Measurements from ENCODE around the gene CORO2B. TPM values are rescaled to one million over a fixed set of nuclear protein-coding genes. Genes with fewer than 3 reads are reported as not detected.
A peak's percentile ranks its signal among the peaks of the same experiment; 100 is the strongest.

CORO2B gene
- total and polyA plus RNA-seq, 2 experiments from 2014 or later, result 2.9 to 3.0 TPM

DNA sequence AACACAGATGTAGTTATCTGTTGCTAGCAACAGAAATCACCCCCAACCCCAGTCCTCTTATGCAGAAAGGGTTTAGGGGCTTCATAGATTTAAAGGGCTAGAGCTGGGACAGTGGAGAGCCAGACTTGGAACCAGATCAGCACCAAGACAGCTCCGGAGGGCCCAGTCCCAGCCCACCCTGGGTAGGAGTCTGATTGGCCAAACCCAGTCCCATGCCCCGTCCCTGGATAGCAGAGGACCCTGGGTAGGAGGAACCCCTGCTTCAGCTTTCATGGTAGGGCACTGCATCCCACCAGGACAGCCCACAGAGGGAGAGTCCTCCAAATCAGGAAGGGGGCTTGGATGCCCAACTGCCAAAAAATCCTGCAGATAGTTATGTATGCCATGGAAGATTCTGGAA is 103.0 kb downstream of the CORO2B start:
- Histone ChIP-seq H3K36me3 (no peaks in the 10 kb centered on the region), H3K4me1 (ENCODE audit: low read depth) (peaks cover 43% of the 10 kb centered on the region), H3K9me3 (ENCODE audit: low read depth) (no peaks in the 10 kb centered on the region), H3K27me3 (no peaks in the 10 kb centered on the region), H3K4me3 (no peak overlapping the region), H3K27ac (no peak overlapping the region)
- no peak for DNase-seq (ENCODE audit: low read depth in 1 of 2, low spot score in 1 of 2)
- no peak for TF ChIP-seq CTCF (IDR thresholded peaks at IDR 0.05; ENCODE audit: low read depth, low read length)

DNA sequence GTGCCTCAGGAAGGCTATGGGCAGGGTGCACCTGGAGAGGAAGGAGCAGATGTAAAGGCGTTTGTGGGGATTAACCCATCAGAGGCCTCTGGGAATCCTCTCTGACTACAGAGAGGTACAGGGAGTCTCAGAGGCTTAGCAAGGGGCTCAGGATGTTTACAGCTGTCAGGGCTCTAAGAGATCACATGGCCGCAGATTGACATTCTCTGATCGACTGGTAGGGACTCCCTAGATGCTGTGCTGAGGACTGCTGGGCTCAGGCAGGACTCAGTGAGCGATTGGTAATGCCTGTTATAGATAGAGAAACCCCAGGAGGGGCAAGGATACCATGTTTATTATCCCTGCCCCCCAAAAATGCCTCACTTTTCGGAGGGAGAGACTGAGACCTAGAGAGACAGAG is 103.5 kb downstream of the CORO2B start:
- TF ChIP-seq CTCF (IDR thresholded peaks at IDR 0.05; ENCODE audit: low read depth, low read length), result no peak
- H3K27ac ChIP-seq, result peak overlapping the region; percentile 42
- no peak for DNase-seq (ENCODE audit: low read depth in 1 of 2, low spot score in 1 of 2)

DNA sequence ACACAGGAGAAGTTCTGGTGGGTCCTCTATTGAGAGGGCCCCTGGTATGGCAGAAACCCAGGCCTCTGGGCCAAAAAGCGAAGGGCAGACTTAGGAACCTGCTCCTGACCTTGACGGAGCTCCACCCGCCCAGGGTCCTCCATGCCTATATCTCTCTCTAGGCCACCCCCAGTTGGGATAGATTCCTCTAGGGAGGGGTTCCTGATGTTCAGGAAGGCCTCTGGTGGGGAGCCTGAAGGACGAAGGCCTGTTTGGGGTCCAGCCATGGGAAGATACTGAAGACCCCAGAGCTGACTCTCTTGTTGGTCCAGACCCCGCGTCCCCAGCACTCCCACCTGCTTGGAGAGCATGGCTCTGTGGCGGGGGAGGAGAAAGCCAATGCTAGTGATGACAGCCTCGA is 104.2 kb downstream of the CORO2B start:
- no peak for DNase-seq (ENCODE audit: low read depth in 1 of 2, low spot score in 1 of 2)
- Histone ChIP-seq H3K36me3 (no peaks in the 10 kb centered on the region), H3K4me1 (ENCODE audit: low read depth) (peaks cover 51% of the 10 kb centered on the region), H3K9me3 (ENCODE audit: low read depth) (no peaks in the 10 kb centered on the region), H3K4me3 (no peak overlapping the region), H3K27me3 (no peaks in the 10 kb centered on the region), H3K27ac (peak overlapping the region; percentile 82)
- no peak for TF ChIP-seq CTCF (IDR thresholded peaks at IDR 0.05; ENCODE audit: low read depth, low read length)

More for the DNA sequence above, 103.5 kb downstream of the CORO2B start:
- H3K36me3 ChIP-seq, result no peaks in the 10 kb centered on the region
- H3K9me3 ChIP-seq (ENCODE audit: low read depth), result no peaks in the 10 kb centered on the region
- H3K4me3 ChIP-seq, result no peak overlapping the region
- H3K4me1 ChIP-seq (ENCODE audit: low read depth), result peaks cover 47% of the 10 kb centered on the region
- H3K27me3 ChIP-seq, result no peaks in the 10 kb centered on the region

- DNase-seq (ENCODE audit: low read depth in 1 of 2, low spot score in 1 of 2), result no peak
- Histone ChIP-seq H3K27ac (peak overlapping the region; percentile 82), H3K4me1 (ENCODE audit: low read depth) (peaks cover 56% of the 10 kb centered on the region), H3K9me3 (ENCODE audit: low read depth) (no peaks in the 10 kb centered on the region), H3K4me3 (no peak overlapping the region), H3K27me3 (no peaks in the 10 kb centered on the region), H3K36me3 (no peaks in the 10 kb centered on the region)
- TF ChIP-seq CTCF (IDR thresholded peaks at IDR 0.05; ENCODE audit: low read depth, low read length), result no peak
These were observed 104.8 kb downstream of the CORO2B start for GRCh38 chr15:68683551-68683950.

DNA sequence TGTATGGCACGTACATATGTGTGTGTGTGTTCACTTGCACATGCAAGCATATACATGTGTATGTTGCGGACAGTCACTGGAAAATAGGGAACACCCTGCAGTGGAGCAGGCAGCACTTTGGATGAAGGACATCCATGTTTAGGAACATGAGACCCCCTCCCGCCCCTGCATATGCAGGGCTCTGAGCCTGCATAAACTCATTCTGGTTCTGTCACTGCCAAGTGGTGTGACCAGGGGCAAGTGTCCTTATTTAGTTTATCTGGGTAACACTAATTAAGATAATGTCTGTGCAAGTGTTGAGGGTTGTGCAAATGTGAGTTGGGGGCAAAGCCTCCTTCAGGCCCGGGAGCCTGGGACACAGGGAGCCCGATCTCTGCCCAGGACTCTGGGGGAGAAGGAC is 105.7 kb downstream of the CORO2B start:
- H3K36me3 ChIP-seq, result no peaks in the 10 kb centered on the region
- H3K27me3 ChIP-seq, result no peaks in the 10 kb centered on the region
- H3K27ac ChIP-seq, result peak overlapping the region; percentile 82
- TF ChIP-seq CTCF (IDR thresholded peaks at IDR 0.05; ENCODE audit: low read depth, low read length), result no peak
- DNase-seq (ENCODE audit: low read depth in 1 of 2, low spot score in 1 of 2), result peak in 1 of 2 donors; percentile 60
- H3K9me3 ChIP-seq (ENCODE audit: low read depth), result no peaks in the 10 kb centered on the region
- peaks cover 64% of the 10 kb centered on the region for H3K4me1 ChIP-seq (ENCODE audit: low read depth)
- H3K4me3 ChIP-seq, result no peak overlapping the region

Measured in cardiac muscle cell (in vitro differentiated cells and primary cell).